Natural killer cell (primary cell): Measurements from ENCODE around the gene CACYBP. TPM values are rescaled to one million over a fixed set of nuclear protein-coding genes. Genes with fewer than 3 reads are reported as not detected.

Source experiments
- ATAC-seq, 3 donors: fragments of 150-1000 bp in 2 of 3; fragments of 200-7000 bp in 1 of 3; cut with Tn5 transposase; 1 replicate in 1 of 3; 2 replicates in 2 of 3; pipeline ENCODE4 v1.10.0; 2021; ENCODE audit warnings: mild to moderate bottlenecking in 2 of 3, moderate library complexity in 2 of 3
- DNase-seq, 2 donors: peaks; one replicate each; pipeline versions ENCODE4 v3.0.0 to v3.0.0-alpha.2; 2013 to 2021; ENCODE audit warnings: mixed read lengths in 1 of 2
- H3K27ac ChIP-seq: one replicate; pipeline ENCODE4 v1.5.1; 2013; ENCODE audit warnings: mild to moderate bottlenecking, low read length
- H3K27me3 ChIP-seq: one replicate; pipeline ENCODE4 v1.6.1; 2013; ENCODE audit warnings: low read length; ENCODE audit not compliant: control insufficient read depth, insufficient read depth
- H3K36me3 ChIP-seq: one replicate; pipeline ENCODE4 v1.6.1; 2013; ENCODE audit warnings: low read length; ENCODE audit not compliant: control insufficient read depth, insufficient read depth
- H3K4me1 ChIP-seq: one replicate; pipeline ENCODE4 v1.6.1; 2013; ENCODE audit warnings: low read length; ENCODE audit not compliant: control insufficient read depth, insufficient read depth
- H3K4me3 ChIP-seq: one replicate; pipeline ENCODE4 v1.5.1; 2013; ENCODE audit warnings: low read length
- H3K9me3 ChIP-seq: one replicate; pipeline ENCODE4 v1.6.1; 2013; ENCODE audit warnings: low read length; ENCODE audit not compliant: control insufficient read depth, insufficient read depth
- H3K27ac Mint-ChIP-seq, 2 donors: one replicate each; pipeline ENCODE4 v1.8.0; 2022; ENCODE audit warnings: mild to moderate bottlenecking in 2 of 2, mixed read lengths in 2 of 2, moderate library complexity in 1 of 2
- H3K27me3 Mint-ChIP-seq, 2 donors: one replicate each; pipeline ENCODE4 v1.8.0; 2022; ENCODE audit warnings: low read depth in 2 of 2, mixed read lengths in 2 of 2
- H3K36me3 Mint-ChIP-seq: one replicate; pipeline ENCODE4 v1.8.0; 2022; ENCODE audit warnings: mixed read lengths
- H3K4me1 Mint-ChIP-seq, 2 donors: one replicate each; pipeline ENCODE4 v1.8.0; 2022; ENCODE audit warnings: mixed read lengths in 2 of 2
- H3K4me3 Mint-ChIP-seq: one replicate; pipeline ENCODE4 v1.8.0; 2022; ENCODE audit warnings: mild to moderate bottlenecking, moderate library complexity, mixed read lengths
- H3K9me3 Mint-ChIP-seq, 2 donors: one replicate each; pipeline ENCODE4 v1.8.0; 2022; ENCODE audit warnings: mixed read lengths in 2 of 2
- WGBS: methylation state at CpG from one replicate; pipeline ENCODE4 v1.1.7; 2013; ENCODE audit warnings: missing lambda C conversion rate; ENCODE audit not compliant: insufficient coverage; 5-methylcytosine and 5-hydroxymethylcytosine counted together
- intact Hi-C: fragments of 100-400 bp; cut with micrococcal nuclease; formaldehyde crosslinking; loops from one replicate; pipeline ENCODE4 v1.14.2; 2022
- total RNA-seq, 4 donors: library from RNA; stranded (reverse); fragments of 120-200 nt in 1 of 4; gene quantifications; one replicate each; pipeline versions ENCODE4 v1.2.3 to v1.2.4, GENCODE V29; 2013 to 2022
- TF ChIP-seq, protein P1 (sequence below): fragments of 200-600 bp; IDR thresholded peaks from one replicate; pipeline ENCODE4 v1.8.0; 2022; ENCODE audit warnings: antibody characterized with exemption

Gene CACYBP
- total RNA-seq, 3 donors from 2014 or later (not counting 1 experiment from before 2014, with no cell fraction given) = 43.8 to 55.4 (median 51.9) TPM

DNA sequence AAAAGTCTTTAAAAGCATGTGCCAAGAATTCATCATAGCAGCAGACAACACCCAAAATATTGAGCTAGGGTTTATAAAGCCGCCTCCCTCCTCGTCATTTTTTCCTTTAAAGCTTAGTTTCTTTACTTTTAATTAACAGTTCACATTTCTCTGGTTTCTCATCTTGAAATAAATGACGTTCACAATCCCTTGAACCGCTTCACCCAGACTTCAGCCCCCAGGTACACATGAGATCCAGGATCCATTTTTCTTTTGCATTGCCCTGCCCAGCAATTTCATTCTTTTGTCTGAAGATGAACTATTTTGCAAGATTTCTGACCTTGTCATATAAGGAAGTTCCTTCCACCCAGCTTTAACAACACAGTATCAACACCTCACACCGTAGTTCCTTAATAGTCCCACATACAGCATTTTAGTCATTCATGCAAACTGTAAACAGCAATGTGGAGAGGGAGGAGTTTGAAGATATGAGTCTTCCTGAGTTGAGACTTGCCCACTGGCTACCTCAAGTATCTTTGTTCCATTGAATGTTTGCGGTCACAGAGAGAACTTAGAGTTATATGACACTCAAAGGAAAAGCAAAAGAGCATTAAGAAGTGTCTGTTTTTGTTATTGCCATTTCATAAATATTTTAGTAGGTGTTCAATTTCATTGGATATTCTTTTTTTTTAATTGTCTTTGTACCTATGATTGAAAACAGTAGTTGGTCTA, 35.3 kb upstream of the CACYBP start:
- Mint-ChIP-seq H3K27ac (peak overlapping the region; percentile 90 to 99), H3K27me3 (no peaks in the 10 kb centered on the region), H3K4me3 (peak overlapping the region; percentile 82), H3K36me3 (no peaks in the 10 kb centered on the region), H3K4me1 (peaks cover 52 to 60% of the 10 kb centered on the region in 2 donors), H3K9me3 (no peaks in the 10 kb centered on the region)
- DNase-seq (peak in 1 of 2 donors; percentile 77), ATAC-seq (peak; percentile 58 to 76 (median 64))
- peak overlapping the region; percentile 67 for H3K27ac ChIP-seq
- no peaks in the 10 kb centered on the region for H3K27me3 ChIP-seq
- peaks cover 25% of the 10 kb centered on the region for H3K4me1 ChIP-seq
- intact Hi-C loops = loop anchor here (1.0 to 10.0 kb wide), 2 partner anchors 165 to 940 kb away; partner anchors contain the start of gene RC3H1
- no peaks in the 10 kb centered on the region for H3K36me3 ChIP-seq
- H3K9me3 ChIP-seq = no peaks in the 10 kb centered on the region
- H3K4me3 ChIP-seq = peak overlapping the region; percentile 4
- WGBS = 28% methylated on average over 5 of the region's 6 CpGs
- TF ChIP-seq, protein P1, sequence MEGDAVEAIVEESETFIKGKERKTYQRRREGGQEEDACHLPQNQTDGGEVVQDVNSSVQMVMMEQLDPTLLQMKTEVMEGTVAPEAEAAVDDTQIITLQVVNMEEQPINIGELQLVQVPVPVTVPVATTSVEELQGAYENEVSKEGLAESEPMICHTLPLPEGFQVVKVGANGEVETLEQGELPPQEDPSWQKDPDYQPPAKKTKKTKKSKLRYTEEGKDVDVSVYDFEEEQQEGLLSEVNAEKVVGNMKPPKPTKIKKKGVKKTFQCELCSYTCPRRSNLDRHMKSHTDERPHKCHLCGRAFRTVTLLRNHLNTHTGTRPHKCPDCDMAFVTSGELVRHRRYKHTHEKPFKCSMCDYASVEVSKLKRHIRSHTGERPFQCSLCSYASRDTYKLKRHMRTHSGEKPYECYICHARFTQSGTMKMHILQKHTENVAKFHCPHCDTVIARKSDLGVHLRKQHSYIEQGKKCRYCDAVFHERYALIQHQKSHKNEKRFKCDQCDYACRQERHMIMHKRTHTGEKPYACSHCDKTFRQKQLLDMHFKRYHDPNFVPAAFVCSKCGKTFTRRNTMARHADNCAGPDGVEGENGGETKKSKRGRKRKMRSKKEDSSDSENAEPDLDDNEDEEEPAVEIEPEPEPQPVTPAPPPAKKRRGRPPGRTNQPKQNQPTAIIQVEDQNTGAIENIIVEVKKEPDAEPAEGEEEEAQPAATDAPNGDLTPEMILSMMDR = no peak

GRCh38 chr1:174964972-174965361, 34.8 kb upstream of the CACYBP start:
- H3K36me3 Mint-ChIP-seq = no peaks in the 10 kb centered on the region
- TF ChIP-seq, protein P1 = no peak
- H3K4me1 Mint-ChIP-seq = peaks cover 58 to 65% of the 10 kb centered on the region in 2 donors
- Histone ChIP-seq H3K27ac (peak overlapping the region; percentile 67), H3K27me3 (no peaks in the 10 kb centered on the region), H3K9me3 (no peaks in the 10 kb centered on the region), H3K36me3 (no peaks in the 10 kb centered on the region), H3K4me1 (peaks cover 29% of the 10 kb centered on the region), H3K4me3 (peak overlapping the region; percentile 4)
- WGBS = 25% methylated on average over 1 of the region's 1 CpG
- DNase-seq (peak in 1 of 2 donors; percentile 71), ATAC-seq (peak; percentile 27 to 75 (median 54))
- no peaks in the 10 kb centered on the region for H3K27me3 Mint-ChIP-seq
- H3K27ac Mint-ChIP-seq = peak overlapping the region; percentile 90 to 99
- intact Hi-C loops = loop anchor here (1.0 to 10.0 kb wide), 2 partner anchors 166 to 940 kb away; partner anchors contain the start of gene RC3H1
- no peaks in the 10 kb centered on the region for H3K9me3 Mint-ChIP-seq
- peak overlapping the region; percentile 82 for H3K4me3 Mint-ChIP-seq

GRCh38 chr1:174965362-174966007, 34.3 kb upstream of the CACYBP start:
- peak; percentile 16 to 51 (median 20) for ATAC-seq
- no peaks in the 10 kb centered on the region for H3K36me3 ChIP-seq
- TF ChIP-seq, protein P1 = no peak
- peak overlapping the region; percentile 82 for H3K4me3 Mint-ChIP-seq
- H3K36me3 Mint-ChIP-seq = no peaks in the 10 kb centered on the region
- H3K27ac ChIP-seq = peak overlapping the region; percentile 67
- H3K4me3 ChIP-seq = peak overlapping the region; percentile 4
- WGBS = 16% methylated on average over 3 of the region's 3 CpGs
- peaks cover 29% of the 10 kb centered on the region for H3K4me1 ChIP-seq
- peak in 1 of 2 donors; percentile 58 for DNase-seq
- intact Hi-C loops = loop anchor here (10.0 kb wide), 1 partner anchor 941 kb away; the partner anchor contains the start of gene RC3H1
- no peaks in the 10 kb centered on the region for H3K9me3 Mint-ChIP-seq
- no peaks in the 10 kb centered on the region for H3K27me3 ChIP-seq
- H3K4me1 Mint-ChIP-seq = peaks cover 63 to 70% of the 10 kb centered on the region in 2 donors
- no peaks in the 10 kb centered on the region for H3K9me3 ChIP-seq
- H3K27me3 Mint-ChIP-seq = no peaks in the 10 kb centered on the region
- peak overlapping the region; percentile 90 to 99 for H3K27ac Mint-ChIP-seq
